Tongue (tissue), 2 donors: ENCODE measurements around the gene ECEL1. TPM values are rescaled to one million over a fixed set of nuclear protein-coding genes. Genes with fewer than 3 reads are reported as not detected.

Experiments used
- DNase-seq: peaks from one replicate; pipeline ENCODE4 v3.0.0-alpha.2; 2015
- total RNA-seq: library from RNA; depleted of rRNA; stranded (reverse); fragments of >200 nt; gene quantifications from one replicate; pipeline ENCODE4 v1.2.3, GENCODE V29; 2014

The ECEL1 gene
- total RNA-seq, 1 donor from 2014 or later, result 0.31 TPM

- no peak for DNase-seq
Measured at GRCh38 chr2:232483923-232484627, 3.6 kb downstream of the ECEL1 start.

GRCh38 chr2:232483311-232483922 lies 4.2 kb downstream of the ECEL1 start:
- DNase-seq, result no peak

- no peak for DNase-seq
Measured at GRCh38 chr2:232482301-232483238, 5.1 kb downstream of the ECEL1 start.

GRCh38 chr2:232481322-232482140 lies 6.1 kb downstream of the ECEL1 start:
- DNase-seq, result no peak

- no peak for DNase-seq
Measured at GRCh38 chr2:232480201-232481190, 7.1 kb downstream of the ECEL1 start.

GRCh38 chr2:232479341-232480200 lies 8.1 kb downstream of the ECEL1 start:
- no peak for DNase-seq

GRCh38 chr2:232478571-232479340 lies 8.9 kb downstream of the ECEL1 start:
- DNase-seq, result no peak

GRCh38 chr2:232477751-232478510 lies 9.7 kb downstream of the ECEL1 start:
- DNase-seq, result no peak

GRCh38 chr2:232476791-232477190 lies 10.8 kb downstream of the ECEL1 start:
- DNase-seq, result no peak

- no peak for DNase-seq
Measured at GRCh38 chr2:232476045-232476444, 11.6 kb downstream of the ECEL1 start.

- peak; percentile 89 for DNase-seq
Measured at GRCh38 chr2:232473467-232473890, 14.2 kb downstream of the ECEL1 start.

- DNase-seq, result no peak
Measured at GRCh38 chr2:232466221-232466620, 21.4 kb downstream of the ECEL1 start.

GRCh38 chr2:232465061-232465460 lies 22.6 kb downstream of the ECEL1 start:
- no peak for DNase-seq

GRCh38 chr2:232464544-232464885 lies 23.1 kb downstream of the ECEL1 start:
- DNase-seq, result no peak

GRCh38 chr2:232463701-232464543 lies 23.7 kb downstream of the ECEL1 start:
- no peak for DNase-seq

GRCh38 chr2:232460171-232460570 lies 27.5 kb downstream of the ECEL1 start:
- DNase-seq, result no peak

GRCh38 chr2:232459419-232460035 lies 28.1 kb downstream of the ECEL1 start:
- DNase-seq, result no peak
